Cardiac fibroblast (primary cell): ENCODE measurements around the gene SLC16A7.

Source experiments
- DNase-seq, 2 donors: peaks; one replicate each; pipeline versions ENCODE4 v3.0.0 to v3.0.0-alpha.2; 2010; ENCODE audit warnings: low read depth in 2 of 2
- H3K4me3 ChIP-seq, 2 donors: replicated peaks in 1 of 2; 1 replicate in 1 of 2; 2 replicates in 1 of 2; pipeline ENCODE4 v1.5.1; 2011; ENCODE audit warnings: low read depth in 2 of 2, low read length in 2 of 2, mild to moderate bottlenecking in 2 of 2, moderate library complexity in 1 of 2
- CTCF ChIP-seq: IDR thresholded peaks from one replicate; pipeline ENCODE4 v1.5.1; 2011; ENCODE audit warnings: low read depth, mild to moderate bottlenecking, low read length, inconsistent platforms

SLC16A7 gene

GRCh38 chr12:59833408-59833807 is 237.6 kb downstream of the SLC16A7 start:
- TF ChIP-seq CTCF = no peak
- no peak overlapping the region for H3K4me3 ChIP-seq

GRCh38 chr12:59834659-59835474 is 239.0 kb downstream of the SLC16A7 start:
- TF ChIP-seq CTCF = peak; percentile 55
- no peak overlapping the region for H3K4me3 ChIP-seq
- DNase-seq = peak; percentile 49 to 63

More at GRCh38 chr12:59833408-59833807, 237.6 kb downstream of the SLC16A7 start:
- peak in 1 of 2 donors; percentile 8 for DNase-seq
